HCT116 (cell line): ENCODE measurements around the gene GLT8D2. TPM values are rescaled to one million over a fixed set of nuclear protein-coding genes. Genes with fewer than 3 reads are reported as not detected.

Experiments used
- ATAC-seq: fragments of 200-7000 bp; cut with Tn5 transposase; 2 replicates; pipeline ENCODE4 v1.9.1; 2020; ENCODE audit warnings: mild to moderate bottlenecking, moderate library complexity
- BruUV-seq: library from RNA; stranded (reverse); fragments of 400-500 nt; replicated peaks from 2 replicates; lab custom pipeline; 2021; lab: Mats Ljungman, UMichigan
- CTCF ChIA-PET: fragments of 300-600 bp; sonication (Branson Sonifier 250); formaldehyde crosslinking; loops from one replicate; lab custom pipeline; 2021; ENCODE audit warnings: antibody characterized with exemption; lab: Charles Lee
- POLR2A ChIA-PET: fragments of 300-600, 350-600 bp; sonication (Branson Sonifier 250); formaldehyde crosslinking; loops from one replicate; lab custom pipeline; 2021; ENCODE audit warnings: antibody characterized with exemption; lab: Charles Lee
- RAD21 ChIA-PET, 2 experiments: fragments of 300-600 bp; sonication (Branson Sonifier 250); formaldehyde crosslinking; loops; one replicate each; lab custom pipeline; 2023; ENCODE audit warnings: low total read pairs in 2 of 2; ENCODE audit not compliant: uncharacterized antibody in 2 of 2, unreplicated experiment in 2 of 2, low non-redundant PET in 1 of 2; lab: Charles Lee
- DNase-seq: peaks from one replicate; pipeline ENCODE4 v3.0.0-alpha.2; 2010; ENCODE audit warnings: low read depth, low spot score
- H2AFZ ChIP-seq: fragments of 200-600 bp; shearing (Covaris generic), sonication (generic); 2 replicates; pipeline ENCODE4 v1.6.1; 2017; ENCODE audit warnings: low read depth, mixed run types, mixed read lengths, antibody characterized with exemption, low read length; ENCODE audit not compliant: poor library complexity, severe bottlenecking
- H3K27ac ChIP-seq: 2 replicates; pipeline ENCODE4 v1.5.1; 2012; ENCODE audit warnings: low read depth, low read length
- H3K27me3 ChIP-seq: fragments of 200-600 bp; sonication (generic); 2 replicates; pipeline ENCODE4 v1.6.1; 2016; ENCODE audit warnings: mixed run types, low read length, mixed read lengths; ENCODE audit not compliant: insufficient read depth
- H3K36me3 ChIP-seq, 2 experiments: fragments of 200-500 bp in 1 of 2; fragments of 200-600 bp in 1 of 2; sonication (Bioruptor generic) in 1 of 2; sonication (generic) in 1 of 2; 2 replicates each; pipeline versions ENCODE4 v1.5.1 to v1.6.1; 2014 to 2016; ENCODE audit warnings: low read length in 2 of 2, inconsistent platforms in 1 of 2, mixed read lengths in 1 of 2, mixed run types in 1 of 2; ENCODE audit not compliant: insufficient read depth in 2 of 2, control insufficient read depth in 1 of 2
- H3K4me1 ChIP-seq, 2 experiments: fragments of 200-600 bp in 1 of 2; sonication (generic) in 1 of 2; 2 replicates each; pipeline versions ENCODE4 v1.5.1 to v1.6.1; 2012 to 2017; ENCODE audit warnings: low read length in 2 of 2, inconsistent platforms in 1 of 2, mild to moderate bottlenecking in 1 of 2, mixed read lengths in 1 of 2, mixed run types in 1 of 2, moderate library complexity in 1 of 2; ENCODE audit not compliant: insufficient read depth in 2 of 2, control insufficient read depth in 1 of 2
- H3K4me2 ChIP-seq: fragments of 200-600 bp; sonication (generic); 2 replicates; pipeline ENCODE4 v1.6.1; 2017; ENCODE audit warnings: mixed run types, low read length, mixed read lengths
- H3K4me3 ChIP-seq, 2 experiments: fragments of 200-600 bp in 1 of 2; sonication (generic) in 1 of 2; replicated peaks in 1 of 2; 2 replicates each; pipeline ENCODE4 v1.5.1; 2011 to 2016; ENCODE audit warnings: low read length in 2 of 2, control low read depth in 1 of 2, low read depth in 1 of 2, mild to moderate bottlenecking in 1 of 2, mixed read lengths in 1 of 2, mixed run types in 1 of 2
- H3K79me2 ChIP-seq: fragments of 200-600 bp; sonication (generic); 2 replicates; pipeline ENCODE4 v1.6.1; 2017; ENCODE audit warnings: mild to moderate bottlenecking, mixed run types, low read length, moderate library complexity, mixed read lengths; ENCODE audit not compliant: insufficient read depth
- H3K9ac ChIP-seq: fragments of 200-600 bp; sonication (generic); 2 replicates; pipeline ENCODE4 v1.6.1; 2016; ENCODE audit warnings: low read length, mixed read lengths
- H3K9me2 ChIP-seq: fragments of 200-600 bp; sonication (generic), shearing (Covaris generic); 2 replicates; pipeline ENCODE4 v1.6.1; 2017; ENCODE audit warnings: mixed run types, mild to moderate bottlenecking, moderate library complexity; ENCODE audit not compliant: insufficient read depth
- H3K9me3 ChIP-seq, 2 experiments: fragments of 200-500 bp in 1 of 2; fragments of 200-600 bp in 1 of 2; sonication (Bioruptor generic) in 1 of 2; sonication (generic) in 1 of 2; 2 replicates each; pipeline ENCODE4 v1.6.1; 2014 to 2017; ENCODE audit warnings: low read length in 2 of 2, mixed read lengths in 2 of 2, inconsistent platforms in 1 of 2, low read depth in 1 of 2, mild to moderate bottlenecking in 1 of 2, mixed run types in 1 of 2, moderate library complexity in 1 of 2; ENCODE audit not compliant: control insufficient read depth in 1 of 2, insufficient read depth in 1 of 2
- H4K20me1 ChIP-seq: fragments of 200-600 bp; sonication (generic), shearing (Covaris generic); 2 replicates; pipeline ENCODE4 v1.6.1; 2017; ENCODE audit warnings: mixed run types, mild to moderate bottlenecking, moderate library complexity; ENCODE audit not compliant: insufficient read depth
- CBX3 ChIP-seq: IDR thresholded peaks from 2 replicates; pipeline ENCODE4 v1.6.1; 2012; ENCODE audit warnings: low read depth
- CEBPB ChIP-seq: IDR thresholded peaks from 2 replicates; pipeline ENCODE4 v1.6.1; 2012; ENCODE audit warnings: low read depth
- EGR1 ChIP-seq: IDR thresholded peaks from 2 replicates; pipeline ENCODE4 v1.6.1; 2012; ENCODE audit warnings: low read depth
- ELF1 ChIP-seq: IDR thresholded peaks from 2 replicates; pipeline ENCODE4 v1.6.1; 2012; ENCODE audit warnings: low read depth, borderline replicate concordance
- EZH2 ChIP-seq: fragments of 200-600 bp; sonication (generic); IDR thresholded peaks from 2 replicates; pipeline ENCODE4 v1.6.1; 2017; ENCODE audit warnings: antibody characterized with exemption, mixed run types
- EZH2phosphoT487 ChIP-seq: fragments of 200-600 bp; IDR thresholded peaks from 2 replicates; pipeline ENCODE4 v1.6.1; 2018; ENCODE audit warnings: antibody characterized with exemption, borderline replicate concordance
- JUND ChIP-seq: IDR thresholded peaks from 2 replicates; pipeline ENCODE4 v1.6.1; 2012
- POLR2A ChIP-seq: IDR thresholded peaks from 2 replicates; pipeline ENCODE4 v1.7.0; 2011; ENCODE audit warnings: borderline replicate concordance; ENCODE audit not compliant: insufficient read depth, insufficient read length; ENCODE audit errors: extremely low read depth
- POLR2AphosphoS5 ChIP-seq: IDR thresholded peaks from 2 replicates; pipeline ENCODE4 v1.6.1; 2011; ENCODE audit warnings: mild to moderate bottlenecking, low read depth, low read length, moderate library complexity
- RAD21 ChIP-seq: IDR thresholded peaks from 2 replicates; pipeline ENCODE4 v1.6.1; 2012; ENCODE audit warnings: low read depth, mild to moderate bottlenecking
- ZFX ChIP-seq: fragments of 450-650 bp; IDR thresholded peaks from 2 replicates; pipeline ENCODE4 v1.6.1; 2017
- ZNF274 ChIP-seq: fragments of 200-500 bp; sonication (Bioruptor generic); IDR thresholded peaks from 2 replicates; pipeline ENCODE4 v1.6.1; 2014; ENCODE audit warnings: mild to moderate bottlenecking, low read depth, low read length, inconsistent platforms
- intact Hi-C: fragments of 100-400 bp; cut with micrococcal nuclease; formaldehyde crosslinking; loops from 2 replicates; pipeline ENCODE4 v1.10.0; 2022
- total RNA-seq: library from RNA; stranded (reverse); gene quantifications from one replicate; pipeline ENCODE4 v1.2.1, GENCODE V29; 2021; ENCODE audit not compliant: unreplicated experiment
- TF ChIP-seq, protein P1 (sequence below): IDR thresholded peaks from 2 replicates; pipeline ENCODE4 v1.6.1; 2012
- TF ChIP-seq, protein P2 (sequence below): IDR thresholded peaks from 2 replicates; pipeline ENCODE4 v1.6.1; 2011; ENCODE audit warnings: mild to moderate bottlenecking, low read length, moderate library complexity; ENCODE audit not compliant: insufficient replicate concordance; ENCODE audit errors: extremely low read depth
- TF ChIP-seq, protein P3 (sequence below): IDR thresholded peaks from 2 replicates; pipeline ENCODE4 v1.6.1; 2012
- TF ChIP-seq, protein P4 (sequence below): IDR thresholded peaks from 2 replicates; pipeline ENCODE4 v1.6.1; 2012; ENCODE audit warnings: low read depth

GLT8D2 gene
- total RNA-seq, 1 experiment from 2014 or later = 4.8 TPM

DNA sequence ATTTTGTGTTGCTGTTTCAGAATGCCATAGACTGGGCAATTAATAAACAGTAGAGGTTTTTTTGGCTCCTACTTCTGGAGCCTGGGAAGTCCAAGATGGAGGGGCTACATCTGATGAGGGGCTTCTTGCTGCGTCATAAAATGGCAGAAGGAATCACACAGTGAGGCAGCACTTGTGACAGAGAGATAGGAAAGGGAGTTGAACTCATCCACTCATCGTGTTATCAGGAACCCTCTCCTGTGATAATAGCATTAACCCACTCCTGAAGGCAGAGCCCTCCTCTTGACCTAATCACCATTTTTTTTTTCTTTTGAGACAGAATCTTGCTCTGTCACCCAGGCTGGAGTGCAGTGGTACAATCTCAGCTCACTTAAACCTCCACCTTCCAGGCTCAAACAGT, 74.6 kb downstream of the GLT8D2 start:
- H3K27ac ChIP-seq = no peak overlapping the region
- no peak overlapping the region for H3K9ac ChIP-seq
- RAD21 ChIA-PET = no interaction called here
- no peak overlapping the region for H2AFZ ChIP-seq
- DNase-seq (no peak), ATAC-seq (no peak)
- no peak overlapping the region for H3K4me3 ChIP-seq
- H3K4me1 ChIP-seq = no peaks in the 10 kb centered on the region
- no TSS peak for BruUV-seq
- H4K20me1 ChIP-seq = no peaks in the 10 kb centered on the region
- POLR2A ChIA-PET = interaction anchor here (1.7 kb wide), 1 partner anchor 10 kb away, joined by 3 read pairs; the partner anchor contains the start of gene TDG
- H3K27me3 ChIP-seq = no peaks in the 10 kb centered on the region
- CTCF ChIA-PET = no interaction called here
- intact Hi-C loops = no loop called here
- H3K9me3 ChIP-seq = no peaks in the 10 kb centered on the region
- no peaks in the 10 kb centered on the region for H3K9me2 ChIP-seq
- no peak overlapping the region for H3K4me2 ChIP-seq
- H3K79me2 ChIP-seq = peaks cover 88% of the 10 kb centered on the region
- peaks cover 12 to 34% of the 10 kb centered on the region in 2 experiments; a peak in 3 of 4 replicates for H3K36me3 ChIP-seq
- TF ChIP-seq EZH2 (no peak), RAD21 (no peak), EZH2phosphoT487 (no peak), ZFX (no peak), CEBPB (no peak), ZNF274 (no peak), JUND (no peak), CBX3 (no peak), POLR2AphosphoS5 (no peak), POLR2A (no peak), EGR1 (no peak), ELF1 (no peak)
- TF ChIP-seq, protein P1, sequence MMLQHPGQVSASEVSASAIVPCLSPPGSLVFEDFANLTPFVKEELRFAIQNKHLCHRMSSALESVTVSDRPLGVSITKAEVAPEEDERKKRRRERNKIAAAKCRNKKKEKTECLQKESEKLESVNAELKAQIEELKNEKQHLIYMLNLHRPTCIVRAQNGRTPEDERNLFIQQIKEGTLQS = no peak
- TF ChIP-seq, protein P2, sequence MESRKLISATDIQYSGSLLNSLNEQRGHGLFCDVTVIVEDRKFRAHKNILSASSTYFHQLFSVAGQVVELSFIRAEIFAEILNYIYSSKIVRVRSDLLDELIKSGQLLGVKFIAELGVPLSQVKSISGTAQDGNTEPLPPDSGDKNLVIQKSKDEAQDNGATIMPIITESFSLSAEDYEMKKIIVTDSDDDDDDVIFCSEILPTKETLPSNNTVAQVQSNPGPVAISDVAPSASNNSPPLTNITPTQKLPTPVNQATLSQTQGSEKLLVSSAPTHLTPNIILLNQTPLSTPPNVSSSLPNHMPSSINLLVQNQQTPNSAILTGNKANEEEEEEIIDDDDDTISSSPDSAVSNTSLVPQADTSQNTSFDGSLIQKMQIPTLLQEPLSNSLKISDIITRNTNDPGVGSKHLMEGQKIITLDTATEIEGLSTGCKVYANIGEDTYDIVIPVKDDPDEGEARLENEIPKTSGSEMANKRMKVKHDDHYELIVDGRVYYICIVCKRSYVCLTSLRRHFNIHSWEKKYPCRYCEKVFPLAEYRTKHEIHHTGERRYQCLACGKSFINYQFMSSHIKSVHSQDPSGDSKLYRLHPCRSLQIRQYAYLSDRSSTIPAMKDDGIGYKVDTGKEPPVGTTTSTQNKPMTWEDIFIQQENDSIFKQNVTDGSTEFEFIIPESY = no peak
- TF ChIP-seq, protein P3, sequence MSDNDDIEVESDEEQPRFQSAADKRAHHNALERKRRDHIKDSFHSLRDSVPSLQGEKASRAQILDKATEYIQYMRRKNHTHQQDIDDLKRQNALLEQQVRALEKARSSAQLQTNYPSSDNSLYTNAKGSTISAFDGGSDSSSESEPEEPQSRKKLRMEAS = no peak
- TF ChIP-seq, protein P4, sequence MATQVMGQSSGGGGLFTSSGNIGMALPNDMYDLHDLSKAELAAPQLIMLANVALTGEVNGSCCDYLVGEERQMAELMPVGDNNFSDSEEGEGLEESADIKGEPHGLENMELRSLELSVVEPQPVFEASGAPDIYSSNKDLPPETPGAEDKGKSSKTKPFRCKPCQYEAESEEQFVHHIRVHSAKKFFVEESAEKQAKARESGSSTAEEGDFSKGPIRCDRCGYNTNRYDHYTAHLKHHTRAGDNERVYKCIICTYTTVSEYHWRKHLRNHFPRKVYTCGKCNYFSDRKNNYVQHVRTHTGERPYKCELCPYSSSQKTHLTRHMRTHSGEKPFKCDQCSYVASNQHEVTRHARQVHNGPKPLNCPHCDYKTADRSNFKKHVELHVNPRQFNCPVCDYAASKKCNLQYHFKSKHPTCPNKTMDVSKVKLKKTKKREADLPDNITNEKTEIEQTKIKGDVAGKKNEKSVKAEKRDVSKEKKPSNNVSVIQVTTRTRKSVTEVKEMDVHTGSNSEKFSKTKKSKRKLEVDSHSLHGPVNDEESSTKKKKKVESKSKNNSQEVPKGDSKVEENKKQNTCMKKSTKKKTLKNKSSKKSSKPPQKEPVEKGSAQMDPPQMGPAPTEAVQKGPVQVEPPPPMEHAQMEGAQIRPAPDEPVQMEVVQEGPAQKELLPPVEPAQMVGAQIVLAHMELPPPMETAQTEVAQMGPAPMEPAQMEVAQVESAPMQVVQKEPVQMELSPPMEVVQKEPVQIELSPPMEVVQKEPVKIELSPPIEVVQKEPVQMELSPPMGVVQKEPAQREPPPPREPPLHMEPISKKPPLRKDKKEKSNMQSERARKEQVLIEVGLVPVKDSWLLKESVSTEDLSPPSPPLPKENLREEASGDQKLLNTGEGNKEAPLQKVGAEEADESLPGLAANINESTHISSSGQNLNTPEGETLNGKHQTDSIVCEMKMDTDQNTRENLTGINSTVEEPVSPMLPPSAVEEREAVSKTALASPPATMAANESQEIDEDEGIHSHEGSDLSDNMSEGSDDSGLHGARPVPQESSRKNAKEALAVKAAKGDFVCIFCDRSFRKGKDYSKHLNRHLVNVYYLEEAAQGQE = no peak
- TF ChIP-seq, all 23 proteins: peak for 0
